K562 (cell line): ENCODE results near the gene PREB. TPM values are rescaled to one million over a fixed set of nuclear protein-coding genes. Genes with fewer than 3 reads are reported as not detected.
A peak's percentile ranks its signal among the peaks of the same experiment; 100 is the strongest.

Source experiments
- ATAC-seq: fragments of 200-7000 bp; cut with Tn5 transposase; 3 replicates; pipeline ENCODE4 v1.9.1; 2020; ENCODE audit warnings: moderate library complexity
- BruUV-seq: library from RNA; stranded (reverse); fragments of 400-500 nt; replicated peaks from 2 replicates; lab custom pipeline; 2021; lab: Mats Ljungman, UMichigan
- CTCF ChIA-PET: fragments of 300-600 bp; formaldehyde crosslinking; extraction: SDS; loops from one replicate; lab custom pipeline; 2021; ENCODE audit warnings: low intra/inter-chr PET ratio; lab: Yijun Ruan, JAX
- POLR2A ChIA-PET: fragments of 300-600, 350-650 bp; sonication (Branson Sonifier 250); formaldehyde crosslinking; extraction: SDS; loops from one replicate; lab custom pipeline; 2021; ENCODE audit warnings: antibody characterized with exemption, inconsistent platforms; lab: Yijun Ruan, JAX
- DNase-seq, 4 experiments: peaks; one replicate each; pipeline versions ENCODE4 v3.0.0 to v3.0.0-alpha.2; 2011 to 2018; ENCODE audit warnings: low spot score in 3 of 4, mixed read lengths in 3 of 4; ENCODE audit errors: extremely low read depth in 1 of 4
- FAIRE-seq: peaks from 2 replicates; lab custom pipeline; 2011; peaks lifted over from hg19 to GRCh38; lab: Jason Lieb, UNC
- H2AFZ ChIP-seq: 2 replicates; pipeline ENCODE4 v1.6.0; 2011; ENCODE audit warnings: low read depth, low read length, control low read depth, inconsistent platforms
- H3K27ac ChIP-seq: fragments of 200-600 bp; 3 replicates; pipeline ENCODE4 v1.8.0; 2011; ENCODE audit warnings: low read depth, mild to moderate bottlenecking, control low read depth, inconsistent platforms, low read length, moderate library complexity, mixed read lengths; ENCODE audit errors: extremely low read depth
- H3K27me3 ChIP-seq, 2 experiments: fragments of 300-600 bp in 1 of 2; 2 replicates in 1 of 2; 3 replicates in 1 of 2; pipeline versions ENCODE4 v1.6.0 to v1.8.0; 2011; ENCODE audit warnings: inconsistent platforms in 2 of 2, low read length in 2 of 2, mild to moderate bottlenecking in 1 of 2, mixed read lengths in 1 of 2, moderate library complexity in 1 of 2; ENCODE audit not compliant: control insufficient read depth in 2 of 2, insufficient read depth in 2 of 2
- H3K36me3 ChIP-seq: fragments of 300-600 bp; 3 replicates; pipeline ENCODE4 v1.8.0; 2011; ENCODE audit warnings: mild to moderate bottlenecking, low read length, inconsistent platforms; ENCODE audit not compliant: control insufficient read depth, insufficient read depth
- H3K4me1 ChIP-seq, 2 experiments: fragments of 200-600 bp in 1 of 2; replicated peaks in 1 of 2; 2 replicates in 1 of 2; 3 replicates in 1 of 2; pipeline versions ENCODE4 v1.5.1 to v1.8.0; 2011; ENCODE audit warnings: inconsistent platforms in 2 of 2, low read length in 2 of 2, mild to moderate bottlenecking in 1 of 2, mixed read lengths in 1 of 2, moderate library complexity in 1 of 2; ENCODE audit not compliant: control insufficient read depth in 2 of 2, insufficient read depth in 2 of 2
- H3K4me2 ChIP-seq: 2 replicates; pipeline ENCODE4 v1.6.1; 2011; ENCODE audit warnings: low read length, control low read depth, inconsistent platforms, mixed read lengths; ENCODE audit not compliant: insufficient read depth
- H3K4me3 ChIP-seq: fragments of 200-600 bp; sonication (generic), shearing (Covaris generic); 2 replicates; pipeline ENCODE4 v1.5.1; 2016; ENCODE audit warnings: control low read depth, inconsistent platforms
- H3K79me2 ChIP-seq: fragments of 200-600 bp; 3 replicates; pipeline ENCODE4 v1.8.0; 2011; ENCODE audit warnings: low read length, inconsistent platforms; ENCODE audit not compliant: control insufficient read depth, insufficient read depth
- H3K9ac ChIP-seq, 2 experiments: 2 replicates each; pipeline versions ENCODE4 v1.6.0 to v1.6.1; 2011; ENCODE audit warnings: low read depth in 2 of 2, low read length in 2 of 2, control low read depth in 1 of 2, inconsistent platforms in 1 of 2, mild to moderate bottlenecking in 1 of 2, mixed read lengths in 1 of 2; ENCODE audit not compliant: insufficient read depth in 1 of 2
- H3K9me1 ChIP-seq: one replicate; pipeline ENCODE4 v1.6.0; 2011; ENCODE audit warnings: inconsistent platforms, mild to moderate bottlenecking, low read length, moderate library complexity; ENCODE audit not compliant: control insufficient read depth, insufficient read depth
- H3K9me3 ChIP-seq: replicated peaks from 2 replicates; pipeline ENCODE4 v1.5.1; 2011; ENCODE audit warnings: low read depth, low read length, inconsistent platforms; ENCODE audit not compliant: control insufficient read depth, insufficient read depth
- H4K20me1 ChIP-seq: replicated peaks from 2 replicates; pipeline ENCODE4 v1.6.1; 2011; ENCODE audit warnings: low read length, inconsistent platforms, mixed read lengths; ENCODE audit not compliant: control insufficient read depth, insufficient read depth
- CREB1 ChIP-seq, 2 experiments: sonication (generic) in 1 of 2; formaldehyde crosslinking in 1 of 2; IDR thresholded peaks; 2 replicates each; pipeline versions ENCODE4 v1.6.1 to v1.8.0; 2012 to 2022; ENCODE audit warnings: inconsistent platforms in 1 of 2, mild to moderate bottlenecking in 1 of 2, missing genetic modification reagents in 1 of 2, moderate library complexity in 1 of 2
- WGBS: fragments of 100-300 bp; shearing (Covaris generic); methylation state at CpG from one replicate; pipeline ENCODE4 v1.1.6; 2016; ENCODE audit warnings: low coverage, mixed read lengths; ENCODE audit not compliant: insufficient coverage; ENCODE audit errors: missing lambda C conversion rate; 5-methylcytosine and 5-hydroxymethylcytosine counted together
- in situ Hi-C: fragments of 300-500 bp; cut with MboI; formaldehyde crosslinking; loops from 4 replicates; pipeline ENCODE4 v1.15.0; 2018; ENCODE audit warnings: inconsistent platforms, mixed read lengths
- intact Hi-C: fragments of 100-400 bp; cut with micrococcal nuclease; formaldehyde crosslinking; loops from 2 replicates; pipeline ENCODE4 v1.14.2; 2022
- polyA plus RNA-seq, 8 experiments: library from polyadenylated mRNA; depleted of rRNA in 4 of 8; stranded (reverse) in 5 of 8; unstranded in 3 of 8; fragments of >200 nt; fragmentation: Nextera tagmentation in 2 of 8; fragmentation: Illumina TruSeq in 1 of 8; extraction: Ambion mirVana in 2 of 8; extraction: Trizol in 1 of 8; gene quantifications; 2 replicates each; pipeline versions ENCODE4 v1.2.1 to v1.2.3, GENCODE V29; 2011 to 2014; ENCODE audit warnings: inconsistent platforms in 1 of 8, missing spikeins in 1 of 8
- total RNA-seq, 7 experiments: library from RNA; depleted of rRNA in 6 of 7; stranded (reverse); fragments of >200 nt in 6 of 7; fragmentation: Illumina TruSeq in 2 of 7; extraction: Trizol in 2 of 7; gene quantifications; 2 replicates each; pipeline versions ENCODE4 v1.2.1 to v1.2.3, GENCODE V29; 2011 to 2021; ENCODE audit warnings: low replicate concordance in 1 of 7
- TF ChIP-seq, protein P1 (sequence below): fragments of 450-650 bp; IDR thresholded peaks from 2 replicates; pipeline ENCODE4 v1.6.1; 2018; ENCODE audit not compliant: partially characterized antibody
- TF ChIP-seq, protein P2 (sequence below): fragments of 250-450 bp; sonication (Bioruptor Pico); IDR thresholded peaks from 2 replicates; pipeline ENCODE4 v1.8.0; 2022; ENCODE audit warnings: inconsistent platforms, mild to moderate bottlenecking, moderate library complexity, borderline replicate concordance

PREB gene
- total and polyA plus RNA-seq, 9 of the 15 experiments (the other 6 are each of a cell fraction or from before 2014, with no cell fraction given): 35.1 to 84.2 (median 67.2) TPM

DNA sequence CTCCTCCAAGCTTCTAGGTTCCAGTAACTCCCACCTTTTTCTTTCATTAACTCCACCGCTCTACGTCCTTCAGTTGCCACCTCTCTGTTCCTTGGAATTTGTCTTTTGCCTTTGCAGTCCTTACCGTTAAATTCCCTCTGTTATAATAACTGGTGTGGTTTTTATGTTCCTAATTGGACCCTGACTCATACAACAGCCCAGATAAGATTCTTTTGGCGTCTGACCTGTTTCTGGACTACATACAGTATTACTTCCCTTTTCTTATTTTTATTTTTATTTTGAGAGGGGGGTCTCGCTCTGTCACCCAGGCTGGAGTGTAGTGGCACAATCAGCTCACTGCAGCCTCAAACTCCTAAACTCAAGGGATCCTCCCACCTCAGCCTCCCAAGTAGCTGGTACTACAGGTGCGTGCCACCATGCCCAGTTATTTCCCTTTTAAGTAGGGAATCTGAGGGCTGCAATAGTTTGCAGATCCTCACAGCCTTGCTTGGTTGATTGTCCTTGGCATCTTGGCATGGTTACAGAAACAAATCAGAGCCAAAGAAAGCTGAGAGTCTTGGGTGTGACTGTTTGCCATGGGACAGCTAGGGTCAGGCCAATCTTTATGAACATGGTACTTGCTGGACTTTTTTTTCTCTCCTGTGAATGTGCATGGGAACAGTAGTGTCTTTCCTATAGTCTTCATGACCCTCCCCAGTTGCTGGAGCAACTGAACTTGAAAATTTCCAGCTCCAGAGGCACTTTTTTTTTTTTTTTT, 36.3 kb upstream of the PREB start (continued):
- TF ChIP-seq CREB1 (IDR thresholded peaks at IDR 0.05): no peak
- TF ChIP-seq CREB1 (CRISPR knock-in tag; IDR thresholded peaks at IDR 0.05): no peak

DNA sequence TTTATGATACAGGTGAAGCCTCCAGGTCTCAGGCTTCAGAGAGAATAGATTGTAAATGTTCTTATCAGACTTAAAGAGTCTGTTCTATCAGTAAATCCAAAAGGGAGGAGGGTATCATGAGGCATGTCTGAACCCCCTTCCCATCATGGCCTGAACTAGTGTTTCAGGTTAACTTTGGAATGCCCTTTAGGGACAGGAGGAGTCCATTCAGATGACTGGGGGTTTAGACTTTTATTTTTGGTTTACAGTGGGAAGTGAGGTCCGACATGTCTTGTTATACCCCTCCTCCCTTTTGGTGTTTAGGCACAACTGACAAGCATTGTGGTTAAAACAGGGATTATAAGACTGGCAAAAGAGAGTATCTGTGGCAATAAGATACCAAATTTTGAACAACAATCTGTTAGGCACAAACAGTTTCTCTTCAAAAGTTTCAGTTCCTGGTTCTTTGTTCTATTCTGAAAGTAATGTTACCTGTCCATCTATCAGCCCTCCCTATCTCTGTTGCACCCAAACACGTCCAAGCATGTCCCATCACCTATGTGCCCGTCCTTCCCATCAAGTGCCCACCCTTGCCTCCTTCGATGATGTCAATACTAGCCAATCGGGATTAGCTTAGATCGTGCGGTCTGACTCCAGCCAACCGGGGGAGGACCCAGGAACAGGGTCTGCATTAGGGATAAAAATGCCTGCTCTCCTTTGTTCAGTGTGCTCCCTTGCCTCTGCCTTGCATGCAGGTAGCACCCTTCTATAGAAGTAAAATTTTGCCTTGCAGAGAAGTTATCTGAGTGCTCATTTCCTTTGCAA, 30.7 kb upstream of the PREB start:
- POLR2A ChIA-PET: interaction anchor here (1.2 kb wide), 1 partner anchor 9 kb away, joined by 4 read pairs; no protein-coding TSS in a partner anchor
- no peak overlapping the region for H3K9ac ChIP-seq
- FAIRE-seq: no peak

More for the DNA sequence above, 30.7 kb upstream of the PREB start:
- Histone ChIP-seq H3K9me3 (no peaks in the 10 kb centered on the region), H3K4me1 (peaks cover under 1 to 5% of the 10 kb centered on the region in 2 experiments; a peak in 3 of 5 replicates), H2AFZ (no peak overlapping the region), H3K4me3 (no peak overlapping the region), H3K27me3 (no peaks in the 10 kb centered on the region), H4K20me1 (no peaks in the 10 kb centered on the region), H3K27ac (no peak overlapping the region), H3K4me2 (no peak overlapping the region), H3K79me2 (no peaks in the 10 kb centered on the region), H3K9me1 (no peaks in the 10 kb centered on the region), H3K36me3 (no peaks in the 10 kb centered on the region)
- DNase-seq: no peak
- CTCF ChIA-PET: no interaction called here
- BruUV-seq: no TSS peak
- intact Hi-C loops (no loop called here), in situ Hi-C loops (no loop called here)
- whole genome bisulfite sequencing: 37% methylated on average over 8 of the region's 8 CpGs
- ATAC-seq: no peak
- TF ChIP-seq, protein P1, sequence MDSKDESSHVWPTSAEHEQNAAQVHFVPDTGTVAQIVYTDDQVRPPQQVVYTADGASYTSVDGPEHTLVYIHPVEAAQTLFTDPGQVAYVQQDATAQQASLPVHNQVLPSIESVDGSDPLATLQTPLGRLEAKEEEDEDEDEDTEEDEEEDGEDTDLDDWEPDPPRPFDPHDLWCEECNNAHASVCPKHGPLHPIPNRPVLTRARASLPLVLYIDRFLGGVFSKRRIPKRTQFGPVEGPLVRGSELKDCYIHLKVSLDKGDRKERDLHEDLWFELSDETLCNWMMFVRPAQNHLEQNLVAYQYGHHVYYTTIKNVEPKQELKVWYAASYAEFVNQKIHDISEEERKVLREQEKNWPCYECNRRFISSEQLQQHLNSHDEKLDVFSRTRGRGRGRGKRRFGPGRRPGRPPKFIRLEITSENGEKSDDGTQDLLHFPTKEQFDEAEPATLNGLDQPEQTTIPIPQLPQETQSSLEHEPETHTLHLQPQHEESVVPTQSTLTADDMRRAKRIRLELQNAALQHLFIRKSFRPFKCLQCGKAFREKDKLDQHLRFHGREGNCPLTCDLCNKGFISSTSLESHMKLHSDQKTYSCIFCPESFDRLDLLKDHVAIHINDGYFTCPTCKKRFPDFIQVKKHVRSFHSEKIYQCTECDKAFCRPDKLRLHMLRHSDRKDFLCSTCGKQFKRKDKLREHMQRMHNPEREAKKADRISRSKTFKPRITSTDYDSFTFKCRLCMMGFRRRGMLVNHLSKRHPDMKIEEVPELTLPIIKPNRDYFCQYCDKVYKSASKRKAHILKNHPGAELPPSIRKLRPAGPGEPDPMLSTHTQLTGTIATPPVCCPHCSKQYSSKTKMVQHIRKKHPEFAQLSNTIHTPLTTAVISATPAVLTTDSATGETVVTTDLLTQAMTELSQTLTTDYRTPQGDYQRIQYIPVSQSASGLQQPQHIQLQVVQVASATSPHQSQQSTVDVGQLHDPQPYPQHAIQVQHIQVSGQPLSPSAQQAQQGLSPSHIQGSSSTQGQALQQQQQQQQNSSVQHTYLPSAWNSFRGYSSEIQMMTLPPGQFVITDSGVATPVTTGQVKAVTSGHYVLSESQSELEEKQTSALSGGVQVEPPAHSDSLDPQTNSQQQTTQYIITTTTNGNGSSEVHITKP: peak; percentile 59
- TF ChIP-seq, protein P2, sequence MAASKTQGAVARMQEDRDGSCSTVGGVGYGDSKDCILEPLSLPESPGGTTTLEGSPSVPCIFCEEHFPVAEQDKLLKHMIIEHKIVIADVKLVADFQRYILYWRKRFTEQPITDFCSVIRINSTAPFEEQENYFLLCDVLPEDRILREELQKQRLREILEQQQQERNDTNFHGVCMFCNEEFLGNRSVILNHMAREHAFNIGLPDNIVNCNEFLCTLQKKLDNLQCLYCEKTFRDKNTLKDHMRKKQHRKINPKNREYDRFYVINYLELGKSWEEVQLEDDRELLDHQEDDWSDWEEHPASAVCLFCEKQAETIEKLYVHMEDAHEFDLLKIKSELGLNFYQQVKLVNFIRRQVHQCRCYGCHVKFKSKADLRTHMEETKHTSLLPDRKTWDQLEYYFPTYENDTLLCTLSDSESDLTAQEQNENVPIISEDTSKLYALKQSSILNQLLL (CRISPR knock-in tag): no peak
